Endothelial cell of umbilical vein (primary cell): ENCODE measurements around the gene ALDH3A2. TPM values are rescaled to one million over a fixed set of nuclear protein-coding genes. Genes with fewer than 3 reads are reported as not detected.

Experiments used
- BruUV-seq: library from RNA; stranded (reverse); fragments of 400-500 nt; replicated peaks from 2 replicates; lab custom pipeline; 2021; lab: Mats Ljungman, UMichigan
- CTCF ChIA-PET: fragments of 300-600, 350-600 bp; sonication (Branson Sonifier 250); formaldehyde crosslinking; loops from one replicate; lab custom pipeline; 2021; ENCODE audit warnings: antibody characterized with exemption, inconsistent platforms; lab: Charles Lee
- POLR2A ChIA-PET: fragments of 300-600, 350-600 bp; sonication (Branson Sonifier 250); formaldehyde crosslinking; loops from one replicate; lab custom pipeline; 2021; ENCODE audit warnings: antibody characterized with exemption, inconsistent platforms; lab: Charles Lee
- DNase-seq: peaks from one replicate; pipeline ENCODE4 v3.0.0-alpha.2; 2011; ENCODE audit warnings: low read depth, low spot score
- FAIRE-seq: peaks from 2 replicates; lab custom pipeline; 2011; peaks lifted over from hg19 to GRCh38; lab: Jason Lieb, UNC
- H2AFZ ChIP-seq: 2 replicates; pipeline ENCODE4 v1.6.0; 2012; ENCODE audit warnings: low read depth, low read length, control low read depth, inconsistent platforms
- H3K27ac ChIP-seq: 2 replicates; pipeline ENCODE4 v1.5.1; 2011; ENCODE audit warnings: low read depth, mild to moderate bottlenecking, control low read depth, low read length, moderate library complexity; ENCODE audit not compliant: insufficient read depth
- H3K27me3 ChIP-seq, 2 experiments: 2 replicates each; pipeline versions ENCODE4 v1.6.0 to v1.6.1; 2011; ENCODE audit warnings: low read length in 2 of 2, mixed read lengths in 1 of 2; ENCODE audit not compliant: control insufficient read depth in 2 of 2, insufficient read depth in 2 of 2
- H3K36me3 ChIP-seq, 2 experiments: 2 replicates in 1 of 2; 3 replicates in 1 of 2; pipeline ENCODE4 v1.5.1; 2011; ENCODE audit warnings: low read length in 2 of 2, mild to moderate bottlenecking in 1 of 2, moderate library complexity in 1 of 2; ENCODE audit not compliant: control insufficient read depth in 2 of 2, insufficient read depth in 2 of 2; ENCODE audit errors: extremely low read depth in 1 of 2
- H3K4me1 ChIP-seq: 3 replicates; pipeline ENCODE4 v1.5.1; 2011; ENCODE audit warnings: mild to moderate bottlenecking, low read length; ENCODE audit not compliant: control insufficient read depth, insufficient read depth; ENCODE audit errors: extremely low read depth
- H3K4me2 ChIP-seq: 2 replicates; pipeline ENCODE4 v1.6.1; 2011; ENCODE audit warnings: low read length, control low read depth, mixed read lengths; ENCODE audit not compliant: insufficient read depth
- H3K4me3 ChIP-seq, 3 experiments: fragments of 200-600 bp in 1 of 3; sonication (generic), shearing (Covaris generic) in 1 of 3; replicated peaks in 1 of 3; 2 replicates each; pipeline ENCODE4 v1.5.1; 2011 to 2016; ENCODE audit warnings: control low read depth in 3 of 3, low read length in 3 of 3, mild to moderate bottlenecking in 2 of 3, inconsistent platforms in 1 of 3, low read depth in 1 of 3, moderate library complexity in 1 of 3; ENCODE audit not compliant: insufficient read depth in 1 of 3
- H3K79me2 ChIP-seq: 2 replicates; pipeline ENCODE4 v1.6.0; 2012; ENCODE audit warnings: low read length, inconsistent platforms; ENCODE audit not compliant: control insufficient read depth, insufficient read depth
- H3K9ac ChIP-seq: replicated peaks from 2 replicates; pipeline ENCODE3; 2011; ENCODE audit warnings: low read length, control low read depth; ENCODE audit not compliant: insufficient read depth; ENCODE audit errors: extremely low read depth
- H3K9me1 ChIP-seq: replicated peaks from 3 replicates; pipeline ENCODE4 v1.6.0; 2011; ENCODE audit warnings: mild to moderate bottlenecking, low read length; ENCODE audit not compliant: control insufficient read depth, insufficient read depth; ENCODE audit errors: extremely low read depth
- H3K9me3 ChIP-seq: replicated peaks from 2 replicates; pipeline ENCODE4 v1.5.1; 2012; ENCODE audit warnings: low read length, inconsistent platforms; ENCODE audit not compliant: control insufficient read depth, insufficient read depth
- H4K20me1 ChIP-seq: replicated peaks from 2 replicates; pipeline ENCODE3; 2011; ENCODE audit warnings: mild to moderate bottlenecking, low read length; ENCODE audit not compliant: control insufficient read depth, insufficient read depth; ENCODE audit errors: extremely low read depth
- EZH2 ChIP-seq: IDR thresholded peaks from 2 replicates; pipeline ENCODE4 v1.6.1; 2012; ENCODE audit warnings: borderline replicate concordance, low read depth, mild to moderate bottlenecking, moderate library complexity, low read length, inconsistent platforms; ENCODE audit not compliant: severe bottlenecking
- FOS ChIP-seq: IDR thresholded peaks from 2 replicates; pipeline ENCODE4 v1.6.1; 2011; ENCODE audit warnings: mild to moderate bottlenecking, low read length, moderate library complexity, borderline replicate concordance; ENCODE audit not compliant: insufficient read depth
- GATA2 ChIP-seq: IDR thresholded peaks from 2 replicates; pipeline ENCODE4 v1.7.0; 2011; ENCODE audit warnings: low read depth, mild to moderate bottlenecking, moderate library complexity, mixed read lengths, low read length; ENCODE audit not compliant: insufficient read length, insufficient read depth
- JUN ChIP-seq: IDR thresholded peaks from 2 replicates; pipeline ENCODE4 v1.6.1; 2011; ENCODE audit warnings: borderline replicate concordance, low read depth; ENCODE audit not compliant: insufficient read length, insufficient read depth
- MYC ChIP-seq: IDR thresholded peaks from one replicate; pipeline ENCODE4 v1.6.1; 2011; ENCODE audit warnings: mild to moderate bottlenecking, low read depth, low read length
- POLR2A ChIP-seq: IDR thresholded peaks from 2 replicates; pipeline ENCODE4 v1.6.1; 2012; ENCODE audit warnings: low read depth, mild to moderate bottlenecking, control low read depth, low read length
- POLR2AphosphoS5 ChIP-seq: IDR thresholded peaks from 2 replicates; pipeline ENCODE4 v1.6.1; 2012; ENCODE audit warnings: low read depth, mild to moderate bottlenecking, control low read depth, low read length, moderate library complexity; ENCODE audit not compliant: insufficient read depth
- dilution Hi-C: fragments of 300-500 bp; cut with MboI; formaldehyde crosslinking; loops from one replicate; pipeline ENCODE4 v1.15.0; 2019; ENCODE audit warnings: low sequenced_read_pairs; ENCODE audit not compliant: extremely low pct_ligation_motif_present
- intact Hi-C: fragments of 100-400 bp; cut with micrococcal nuclease; formaldehyde crosslinking; loops from one replicate; pipeline ENCODE4 v1.10.0; 2022
- polyA plus RNA-seq, 4 experiments: library from polyadenylated mRNA; depleted of rRNA in 3 of 4; stranded (reverse) in 3 of 4; unstranded in 1 of 4; fragments of >200 nt; gene quantifications; 2 replicates each; pipeline versions ENCODE4 v1.2.1 to v1.2.3, GENCODE V29; 2011 to 2012; ENCODE audit warnings: missing spikeins in 1 of 4
- total RNA-seq: library from RNA; stranded (reverse); gene quantifications from 2 replicates; pipeline ENCODE4 v1.2.3, GENCODE V29; 2021
- TF ChIP-seq, protein P1 (sequence below): IDR thresholded peaks from 2 replicates; pipeline ENCODE4 v1.6.1; 2011; ENCODE audit not compliant: insufficient read depth, insufficient read length
- TF ChIP-seq, protein P2 (sequence below), 2 donors: IDR thresholded peaks; 1 replicate in 1 of 2; 2 replicates in 1 of 2; pipeline ENCODE4 v1.5.1; 2011; ENCODE audit warnings: low read length in 2 of 2, mild to moderate bottlenecking in 2 of 2, moderate library complexity in 2 of 2, control low read depth in 1 of 2, inconsistent platforms in 1 of 2, low read depth in 1 of 2; ENCODE audit not compliant: insufficient read depth in 1 of 2; ENCODE audit errors: extremely low read depth in 1 of 2

Gene ALDH3A2
- total and polyA plus RNA-seq, 2 donors (not counting 3 experiments of a cell fraction or from before 2014, with no cell fraction given) = 16.7 to 36.5 TPM

DNA sequence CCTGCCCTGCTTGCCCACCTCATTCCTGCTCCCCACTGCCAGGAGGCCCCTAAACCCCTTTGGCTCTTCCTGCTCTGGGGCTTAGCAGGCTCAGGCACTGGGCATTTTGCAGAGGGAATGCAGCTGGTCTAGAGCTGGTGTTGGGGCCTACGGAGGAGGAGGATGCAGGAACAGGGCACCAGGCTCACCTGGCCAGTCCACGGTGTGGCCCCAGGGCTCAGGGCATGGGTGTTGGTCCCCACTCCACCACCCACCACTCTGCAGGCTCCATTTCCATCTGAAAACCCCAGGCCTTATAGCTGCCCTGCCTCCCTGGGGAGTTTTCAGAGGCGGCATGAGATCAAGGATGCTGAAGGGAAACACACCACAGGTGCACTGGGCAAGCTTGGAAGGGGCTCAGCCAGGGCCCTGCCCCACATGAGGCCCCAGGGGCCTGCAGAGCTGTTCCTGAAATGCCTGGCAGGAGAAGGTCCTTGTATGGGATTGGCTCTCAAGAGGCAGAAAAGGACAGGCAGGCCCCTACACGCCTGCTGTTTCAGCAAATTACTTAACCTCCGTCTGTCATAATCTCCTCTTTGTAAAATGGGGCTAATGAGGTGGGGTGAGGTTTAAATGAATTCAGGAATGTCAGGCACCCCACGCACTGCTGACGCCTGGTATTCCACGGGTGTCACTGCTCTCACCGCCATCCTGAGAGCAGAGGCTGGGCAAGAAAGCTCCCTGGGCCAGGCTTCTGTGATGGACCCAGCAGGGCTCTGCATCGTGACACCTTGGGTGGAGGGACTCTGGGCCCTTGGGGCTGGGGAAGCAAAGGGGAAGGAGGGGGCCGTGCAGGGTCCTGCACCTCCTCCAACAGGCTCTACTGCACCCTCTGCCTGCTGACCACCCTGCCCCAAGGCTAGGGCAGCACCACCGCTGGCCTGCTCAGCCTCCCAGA is 58.5 kb downstream of the ALDH3A2 start:
- H2AFZ ChIP-seq = no peak overlapping the region
- H4K20me1 ChIP-seq = no peaks in the 10 kb centered on the region
- no peak overlapping the region for H3K4me3 ChIP-seq
- intact Hi-C loops (no loop called here), dilution Hi-C loops (no loop called here)
- no peaks in the 10 kb centered on the region for H3K4me1 ChIP-seq
- H3K9ac ChIP-seq = no peak overlapping the region
- BruUV-seq = no TSS peak
- no peak for TF ChIP-seq EZH2
- TF ChIP-seq, protein P1, sequence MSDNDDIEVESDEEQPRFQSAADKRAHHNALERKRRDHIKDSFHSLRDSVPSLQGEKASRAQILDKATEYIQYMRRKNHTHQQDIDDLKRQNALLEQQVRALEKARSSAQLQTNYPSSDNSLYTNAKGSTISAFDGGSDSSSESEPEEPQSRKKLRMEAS = no peak
- H3K9me3 ChIP-seq = no peaks in the 10 kb centered on the region
- no peak overlapping the region for H3K27ac ChIP-seq
- H3K36me3 ChIP-seq = no peaks in the 10 kb centered on the region
- no peaks in the 10 kb centered on the region for H3K27me3 ChIP-seq
- ChIA-PET POLR2A (no interaction called here), CTCF (interaction anchor here (0.7 kb wide), 1 partner anchor 38 kb away, joined by 3 read pairs; no protein-coding TSS in a partner anchor)
- no peak overlapping the region for H3K4me2 ChIP-seq
- DNase-seq (no peak), FAIRE-seq (no peak)
- no peaks in the 10 kb centered on the region for H3K79me2 ChIP-seq
- H3K9me1 ChIP-seq = no peaks in the 10 kb centered on the region

DNA sequence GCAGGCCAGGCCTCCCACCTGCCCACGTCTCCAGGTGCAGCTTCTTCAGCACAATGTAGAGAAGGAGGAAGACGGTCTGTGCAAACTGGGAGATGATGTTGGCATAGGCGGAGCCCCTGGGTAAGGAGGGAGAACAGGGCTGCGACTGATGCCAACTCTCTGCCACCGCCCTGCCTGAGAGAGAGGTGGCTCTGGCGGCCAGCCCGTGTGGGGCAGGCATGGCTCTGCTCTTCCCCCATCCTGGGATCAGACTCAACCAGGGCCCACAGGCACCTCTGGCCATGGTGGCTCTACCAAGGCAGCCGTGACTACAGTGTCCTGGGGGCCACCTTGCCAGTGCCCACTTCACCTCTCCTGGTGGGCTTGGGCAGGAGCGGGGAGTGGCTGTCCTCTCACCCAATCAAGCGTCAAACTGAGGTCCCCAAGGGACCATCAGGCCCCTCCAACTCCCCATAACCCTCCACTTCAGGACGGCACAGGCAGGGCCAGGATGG is 59.2 kb downstream of the ALDH3A2 start:
- Histone ChIP-seq H3K27ac (no peak overlapping the region), H3K79me2 (no peaks in the 10 kb centered on the region), H3K9ac (no peak overlapping the region), H3K9me1 (no peaks in the 10 kb centered on the region), H3K9me3 (no peaks in the 10 kb centered on the region), H3K27me3 (no peaks in the 10 kb centered on the region), H3K36me3 (no peaks in the 10 kb centered on the region), H3K4me2 (no peak overlapping the region), H2AFZ (no peak overlapping the region), H4K20me1 (no peaks in the 10 kb centered on the region), H3K4me1 (no peaks in the 10 kb centered on the region), H3K4me3 (no peak overlapping the region)
- BruUV-seq = no TSS peak
- ChIA-PET CTCF (no interaction called here), POLR2A (no interaction called here)
- DNase-seq = no peak
- FAIRE-seq = no peak
- no peak for TF ChIP-seq FOS
- TF ChIP-seq JUN = no peak
- TF ChIP-seq, protein P2, sequence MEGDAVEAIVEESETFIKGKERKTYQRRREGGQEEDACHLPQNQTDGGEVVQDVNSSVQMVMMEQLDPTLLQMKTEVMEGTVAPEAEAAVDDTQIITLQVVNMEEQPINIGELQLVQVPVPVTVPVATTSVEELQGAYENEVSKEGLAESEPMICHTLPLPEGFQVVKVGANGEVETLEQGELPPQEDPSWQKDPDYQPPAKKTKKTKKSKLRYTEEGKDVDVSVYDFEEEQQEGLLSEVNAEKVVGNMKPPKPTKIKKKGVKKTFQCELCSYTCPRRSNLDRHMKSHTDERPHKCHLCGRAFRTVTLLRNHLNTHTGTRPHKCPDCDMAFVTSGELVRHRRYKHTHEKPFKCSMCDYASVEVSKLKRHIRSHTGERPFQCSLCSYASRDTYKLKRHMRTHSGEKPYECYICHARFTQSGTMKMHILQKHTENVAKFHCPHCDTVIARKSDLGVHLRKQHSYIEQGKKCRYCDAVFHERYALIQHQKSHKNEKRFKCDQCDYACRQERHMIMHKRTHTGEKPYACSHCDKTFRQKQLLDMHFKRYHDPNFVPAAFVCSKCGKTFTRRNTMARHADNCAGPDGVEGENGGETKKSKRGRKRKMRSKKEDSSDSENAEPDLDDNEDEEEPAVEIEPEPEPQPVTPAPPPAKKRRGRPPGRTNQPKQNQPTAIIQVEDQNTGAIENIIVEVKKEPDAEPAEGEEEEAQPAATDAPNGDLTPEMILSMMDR (IDR thresholded peaks at IDR 0.05; ENCODE audit: extremely low read depth in 1 of 2, insufficient read depth in 1 of 2, low read depth in 1 of 2, low read length in 2 of 2) = no peak
- no peak for TF ChIP-seq POLR2A
- TF ChIP-seq, protein P1 = no peak
- TF ChIP-seq GATA2 = no peak
- no peak for TF ChIP-seq MYC
- TF ChIP-seq EZH2 = no peak
- TF ChIP-seq POLR2AphosphoS5 = no peak
- intact Hi-C loops (no loop called here), dilution Hi-C loops (no loop called here)
